ENCODE measurements around the gene TGM6. TPM values are rescaled to one million over a fixed set of nuclear protein-coding genes. Genes with fewer than 3 reads are reported as not detected.

TGM6 gene
- total RNA-seq = not detected

GRCh38 chr20:2380601-2381000 lies at the start of gene TGM6:
TSS of gene TGM6 (plus strand) at chr20:2380901. CDS start at chr20:2380969, 68 bp downstream.
- Mint-ChIP-seq H3K4me3 (no peak within 1 kb of the TSS), H3K36me3 (ENCODE audit: low read depth) (no peaks in the 10 kb centered on the region), H3K27ac (no peak within 1 kb of the TSS), H3K27me3 (peaks cover 27% of the 10 kb centered on the region), H3K9me3 (ENCODE audit: low read depth) (no peaks in the 10 kb centered on the region), H3K4me1 (peaks cover 19% of the 10 kb centered on the region)
- POLR2A ChIA-PET = no interaction called here
- no peak for ATAC-seq
- CTCF ChIA-PET = interaction anchor here (1.5 kb wide), 1 partner anchor 142 kb away, joined by 3 read pairs; no protein-coding TSS in a partner anchor
- no peak for DNase-seq
- intact Hi-C loops (cut with DNase I, micrococcal nuclease) = no loop called here

- Mint-ChIP-seq H3K27ac (no peak overlapping the region), H3K36me3 (ENCODE audit: low read depth) (no peaks in the 10 kb centered on the region), H3K4me3 (no peak overlapping the region), H3K9me3 (ENCODE audit: low read depth) (no peaks in the 10 kb centered on the region), H3K4me1 (no peaks in the 10 kb centered on the region), H3K27me3 (peaks cover 10% of the 10 kb centered on the region)
- ATAC-seq (peak; percentile 61), DNase-seq (no peak)
- ChIA-PET CTCF (no interaction called here), POLR2A (no interaction called here)
- intact Hi-C loops (cut with DNase I, micrococcal nuclease) = no loop called here
These were observed 49.6 kb upstream of the TGM6 start for GRCh38 chr20:2331106-2331505.

- ATAC-seq (no peak), DNase-seq (no peak)
- Mint-ChIP-seq H3K36me3 (ENCODE audit: low read depth) (no peaks in the 10 kb centered on the region), H3K27ac (no peak overlapping the region), H3K4me3 (no peak overlapping the region), H3K9me3 (ENCODE audit: low read depth) (no peaks in the 10 kb centered on the region), H3K27me3 (peaks cover 4% of the 10 kb centered on the region), H3K4me1 (no peaks in the 10 kb centered on the region)
- CTCF ChIA-PET = interaction anchor here (0.6 kb wide), 1 partner anchor 325 kb away, joined by 3 read pairs; no protein-coding TSS in a partner anchor
- POLR2A ChIA-PET = no interaction called here
- intact Hi-C loops (cut with DNase I, micrococcal nuclease) = no loop called here
These were observed 48.7 kb upstream of the TGM6 start for GRCh38 chr20:2331901-2332565.

GRCh38 chr20:2332711-2333110 lies 48.0 kb upstream of the TGM6 start:
- ATAC-seq (no peak), DNase-seq (no peak)
- ChIA-PET CTCF (no interaction called here), POLR2A (no interaction called here)
- intact Hi-C loops (cut with DNase I, micrococcal nuclease) = no loop called here
- H3K27ac Mint-ChIP-seq = no peak overlapping the region
- H3K4me1 Mint-ChIP-seq = no peaks in the 10 kb centered on the region
- H3K4me3 Mint-ChIP-seq = no peak overlapping the region
- H3K9me3 Mint-ChIP-seq (ENCODE audit: low read depth) = no peaks in the 10 kb centered on the region
- H3K27me3 Mint-ChIP-seq = peaks cover 2% of the 10 kb centered on the region
- no peaks in the 10 kb centered on the region for H3K36me3 Mint-ChIP-seq (ENCODE audit: low read depth)

- intact Hi-C loops (cut with DNase I, micrococcal nuclease) = no loop called here
- Mint-ChIP-seq H3K9me3 (ENCODE audit: low read depth) (no peaks in the 10 kb centered on the region), H3K27me3 (peaks cover 2% of the 10 kb centered on the region), H3K4me3 (no peak overlapping the region), H3K36me3 (ENCODE audit: low read depth) (no peaks in the 10 kb centered on the region), H3K4me1 (no peaks in the 10 kb centered on the region), H3K27ac (no peak overlapping the region)
- DNase-seq (no peak), ATAC-seq (no peak)
- ChIA-PET POLR2A (interaction anchor here (0.7 kb wide), 1 partner anchor 104 kb away, joined by 4 read pairs; no protein-coding TSS in a partner anchor), CTCF (no interaction called here)
These were observed 46.9 kb upstream of the TGM6 start for GRCh38 chr20:2333821-2334220.

- no peak overlapping the region for H3K4me3 Mint-ChIP-seq
- peaks cover 2% of the 10 kb centered on the region for H3K27me3 Mint-ChIP-seq
- no peaks in the 10 kb centered on the region for H3K9me3 Mint-ChIP-seq (ENCODE audit: low read depth)
- intact Hi-C loops (cut with DNase I, micrococcal nuclease) = no loop called here
- H3K27ac Mint-ChIP-seq = no peak overlapping the region
- H3K4me1 Mint-ChIP-seq = no peaks in the 10 kb centered on the region
- no peaks in the 10 kb centered on the region for H3K36me3 Mint-ChIP-seq (ENCODE audit: low read depth)
- no peak for DNase-seq
- ATAC-seq = no peak
- ChIA-PET CTCF (interaction anchor here (0.7 to 0.8 kb wide), 2 partner anchors 28 to 128 kb away, joined by 3 read pairs; no protein-coding TSS in a partner anchor), POLR2A (no interaction called here)
These were observed 45.4 kb upstream of the TGM6 start for GRCh38 chr20:2335096-2335870.

- DNase-seq (no peak), ATAC-seq (no peak)
- ChIA-PET CTCF (interaction anchor here (0.6 kb wide), 1 partner anchor 139 kb away, joined by 5 read pairs; no protein-coding TSS in a partner anchor), POLR2A (no interaction called here)
- H3K9me3 Mint-ChIP-seq (ENCODE audit: low read depth) = no peaks in the 10 kb centered on the region
- no peak overlapping the region for H3K27ac Mint-ChIP-seq
- H3K4me3 Mint-ChIP-seq = no peak overlapping the region
- intact Hi-C loops (cut with DNase I, micrococcal nuclease) = no loop called here
- H3K4me1 Mint-ChIP-seq = no peaks in the 10 kb centered on the region
- H3K27me3 Mint-ChIP-seq = peaks cover 4% of the 10 kb centered on the region
- no peaks in the 10 kb centered on the region for H3K36me3 Mint-ChIP-seq (ENCODE audit: low read depth)
These were observed 44.2 kb upstream of the TGM6 start for GRCh38 chr20:2336471-2336870.

GRCh38 chr20:2337142-2337541 lies 43.6 kb upstream of the TGM6 start:
- Mint-ChIP-seq H3K9me3 (ENCODE audit: low read depth) (no peaks in the 10 kb centered on the region), H3K36me3 (ENCODE audit: low read depth) (no peaks in the 10 kb centered on the region), H3K4me1 (no peaks in the 10 kb centered on the region), H3K4me3 (no peak overlapping the region), H3K27ac (no peak overlapping the region), H3K27me3 (peaks cover 4% of the 10 kb centered on the region)
- no peak for ATAC-seq
- POLR2A ChIA-PET = no interaction called here
- DNase-seq = no peak
- CTCF ChIA-PET = no interaction called here
- intact Hi-C loops (cut with DNase I, micrococcal nuclease) = no loop called here

GRCh38 chr20:2338411-2339066 lies 42.2 kb upstream of the TGM6 start:
- Mint-ChIP-seq H3K4me3 (no peak overlapping the region), H3K27ac (no peak overlapping the region), H3K27me3 (peaks cover 4% of the 10 kb centered on the region), H3K36me3 (ENCODE audit: low read depth) (no peaks in the 10 kb centered on the region), H3K4me1 (no peaks in the 10 kb centered on the region), H3K9me3 (ENCODE audit: low read depth) (no peaks in the 10 kb centered on the region)
- intact Hi-C loops (cut with DNase I, micrococcal nuclease) = no loop called here
- ChIA-PET CTCF (interaction anchor here (0.7 kb wide), 1 partner anchor 24 kb away, joined by 4 read pairs; no protein-coding TSS in a partner anchor), POLR2A (no interaction called here)
- DNase-seq (no peak), ATAC-seq (no peak)

GRCh38 chr20:2340136-2340535 lies 40.6 kb upstream of the TGM6 start:
- H3K4me1 Mint-ChIP-seq = no peaks in the 10 kb centered on the region
- H3K27me3 Mint-ChIP-seq = peaks cover 4% of the 10 kb centered on the region
- ChIA-PET CTCF (interaction anchor here (0.7 kb wide), 1 partner anchor 36 kb away, joined by 4 read pairs; no protein-coding TSS in a partner anchor), POLR2A (interaction anchor here (0.5 kb wide), 1 partner anchor 121 kb away, joined by 3 read pairs; no protein-coding TSS in a partner anchor)
- H3K36me3 Mint-ChIP-seq (ENCODE audit: low read depth) = no peaks in the 10 kb centered on the region
- no peak overlapping the region for H3K27ac Mint-ChIP-seq
- intact Hi-C loops (cut with DNase I, micrococcal nuclease) = no loop called here
- DNase-seq (no peak), ATAC-seq (no peak)
- H3K9me3 Mint-ChIP-seq (ENCODE audit: low read depth) = no peaks in the 10 kb centered on the region
- H3K4me3 Mint-ChIP-seq = no peak overlapping the region

GRCh38 chr20:2340823-2341222 lies 39.9 kb upstream of the TGM6 start:
- ChIA-PET POLR2A (no interaction called here), CTCF (no interaction called here)
- Mint-ChIP-seq H3K9me3 (ENCODE audit: low read depth) (no peaks in the 10 kb centered on the region), H3K27me3 (peaks cover 4% of the 10 kb centered on the region), H3K4me1 (no peaks in the 10 kb centered on the region), H3K36me3 (ENCODE audit: low read depth) (no peaks in the 10 kb centered on the region), H3K27ac (no peak overlapping the region), H3K4me3 (no peak overlapping the region)
- ATAC-seq (no peak), DNase-seq (no peak)
- intact Hi-C loops (cut with DNase I, micrococcal nuclease) = no loop called here
